Loucy (cell line): Measurements from ENCODE around the gene KLHL35.
"Not testable (repeated sequence)": the region's sequence is repeated elsewhere in the genome, so short reads cannot be mapped to it uniquely, and the experiment has no call there.

ENCODE experiments used
- H2AFZ ChIP-seq: fragments of 200-600 bp; sonication (generic); 2 replicates; pipeline ENCODE4 v1.6.0; 2016; ENCODE audit warnings: antibody characterized with exemption, mild to moderate bottlenecking, low read length, moderate library complexity
- H3F3A ChIP-seq: fragments of 200-600 bp; 2 replicates; pipeline ENCODE4 v1.6.0; 2016; ENCODE audit warnings: antibody characterized with exemption, low read depth, mild to moderate bottlenecking
- H3K27me3 ChIP-seq: fragments of 200-600 bp; sonication (generic); 2 replicates; pipeline ENCODE4 v1.6.1; 2014; ENCODE audit warnings: low read length, mild to moderate bottlenecking; ENCODE audit not compliant: insufficient read depth, poor library complexity, severe bottlenecking
- H3K36me3 ChIP-seq: fragments of 200-600 bp; sonication (generic); 2 replicates; pipeline ENCODE4 v1.6.1; 2016; ENCODE audit warnings: low read length; ENCODE audit not compliant: insufficient read depth
- H3K4me1 ChIP-seq: fragments of 200-600 bp; sonication (generic); 2 replicates; pipeline ENCODE4 v1.5.1; 2014; ENCODE audit warnings: low read length, mild to moderate bottlenecking; ENCODE audit not compliant: insufficient read depth, poor library complexity, severe bottlenecking
- H3K4me2 ChIP-seq: fragments of 200-600 bp; sonication (generic); 2 replicates; pipeline ENCODE4 v1.6.0; 2014; ENCODE audit warnings: antibody characterized with exemption, low read length, low read depth, mild to moderate bottlenecking; ENCODE audit not compliant: poor library complexity, severe bottlenecking
- H3K4me3 ChIP-seq: fragments of 200-600 bp; sonication (generic); 2 replicates; pipeline ENCODE4 v1.5.1; 2014; ENCODE audit warnings: low read length, mild to moderate bottlenecking, mixed read lengths; ENCODE audit not compliant: poor library complexity, severe bottlenecking
- H3K79me2 ChIP-seq: fragments of 200-600 bp; sonication (generic); 2 replicates; pipeline ENCODE4 v1.6.1; 2014; ENCODE audit warnings: low read length; ENCODE audit not compliant: insufficient read depth
- H3K9ac ChIP-seq: fragments of 200-600 bp; sonication (generic); 2 replicates; pipeline ENCODE4 v1.6.0; 2014; ENCODE audit warnings: mild to moderate bottlenecking, low read depth, low read length, moderate library complexity; ENCODE audit not compliant: poor library complexity, severe bottlenecking
- H3K9me2 ChIP-seq: fragments of 200-600 bp; sonication (generic); replicated peaks from 2 replicates; pipeline ENCODE4 v1.6.1; 2016; ENCODE audit warnings: low read depth, low read length, mixed read lengths
- H3K9me3 ChIP-seq: fragments of 200-600 bp; sonication (generic); 2 replicates; pipeline ENCODE4 v1.6.1; 2014; ENCODE audit warnings: mild to moderate bottlenecking, antibody characterized with exemption, low read length, low read depth; ENCODE audit not compliant: insufficient read depth
- H4K20me1 ChIP-seq: fragments of 200-600 bp; sonication (generic); 2 replicates; pipeline ENCODE4 v1.6.0; 2014; ENCODE audit warnings: antibody characterized with exemption, low read length, mild to moderate bottlenecking; ENCODE audit not compliant: insufficient read depth, poor library complexity, severe bottlenecking
- CTCF ChIP-seq: fragments of 200-600 bp; sonication (generic); conservative IDR thresholded peaks from 2 replicates; pipeline ENCODE4 v1.5.1; 2014; ENCODE audit warnings: mild to moderate bottlenecking, antibody characterized with exemption, low read length
- EZH2phosphoT487 ChIP-seq: fragments of 200-600 bp; IDR thresholded peaks from 2 replicates; pipeline ENCODE4 v1.6.1; 2018; ENCODE audit warnings: antibody characterized with exemption, mild to moderate bottlenecking, moderate library complexity, borderline replicate concordance

KLHL35 gene

GRCh38 chr11:75421035-75421602, 11.9 kb downstream of the KLHL35 start:
- Histone ChIP-seq H3K9ac (no peak overlapping the region), H3K9me3 (no peaks in the 10 kb centered on the region), H3F3A (no peaks in the 10 kb centered on the region), H3K9me2 (no peaks in the 10 kb centered on the region), H3K4me1 (no peaks in the 10 kb centered on the region), H3K4me2 (no peak overlapping the region), H3K27me3 (no peaks in the 10 kb centered on the region), H3K4me3 (no peak overlapping the region), H3K79me2 (no peaks in the 10 kb centered on the region), H2AFZ (no peak overlapping the region), H4K20me1 (no peaks in the 10 kb centered on the region), H3K36me3 (no peaks in the 10 kb centered on the region)
- TF ChIP-seq EZH2phosphoT487 (no peak), CTCF (no peak)

GRCh38 chr11:75420224-75421034, 12.6 kb downstream of the KLHL35 start:
- Histone ChIP-seq H3K36me3 (no peaks in the 10 kb centered on the region), H3K9ac (no peak overlapping the region), H3K4me1 (no peaks in the 10 kb centered on the region), H4K20me1 (no peaks in the 10 kb centered on the region), H3K4me2 (no peak overlapping the region), H3K9me3 (no peaks in the 10 kb centered on the region), H3K9me2 (no peaks in the 10 kb centered on the region), H3K79me2 (no peaks in the 10 kb centered on the region), H3K27me3 (no peaks in the 10 kb centered on the region), H3F3A (no peaks in the 10 kb centered on the region), H3K4me3 (no peak overlapping the region), H2AFZ (no peak overlapping the region)
- TF ChIP-seq CTCF, result no peak
- TF ChIP-seq EZH2phosphoT487, result no peak

- H3K4me1 ChIP-seq, result no peaks in the 10 kb centered on the region
- H3K79me2 ChIP-seq, result peaks cover 11% of the 10 kb centered on the region; the same call in 1 of the 2 replicates
- no peak overlapping the region for H3K4me3 ChIP-seq
- peaks cover 9% of the 10 kb centered on the region for H4K20me1 ChIP-seq
- H3K27me3 ChIP-seq, result no peaks in the 10 kb centered on the region
- no peak for TF ChIP-seq CTCF
- TF ChIP-seq EZH2phosphoT487, result no peak
- no peaks in the 10 kb centered on the region for H3K9me3 ChIP-seq
- H3K9me2 ChIP-seq, result no peaks in the 10 kb centered on the region
- H3K36me3 ChIP-seq, result peaks cover 24% of the 10 kb centered on the region; the same call in 1 of the 2 replicates
- no peak overlapping the region for H2AFZ ChIP-seq
- H3F3A ChIP-seq, result no peaks in the 10 kb centered on the region
- H3K9ac ChIP-seq, result no peak overlapping the region
- no peak overlapping the region for H3K4me2 ChIP-seq
Observed at GRCh38 chr11:75413864-75414263, 19.1 kb downstream of the KLHL35 start.

GRCh38 chr11:75413146-75413545, 19.9 kb downstream of the KLHL35 start:
- Histone ChIP-seq H4K20me1 (peaks cover 16% of the 10 kb centered on the region), H3K79me2 (peaks cover 19% of the 10 kb centered on the region), H3K36me3 (peaks cover 31% of the 10 kb centered on the region; the same call in 1 of the 2 replicates)
- H3K4me3 ChIP-seq, H3K4me2 ChIP-seq, H3K27me3 ChIP-seq, H3K9me3 ChIP-seq, H3K9me2 ChIP-seq, H3K4me1 ChIP-seq, H2AFZ ChIP-seq, H3F3A ChIP-seq, H3K9ac ChIP-seq: not testable (repeated sequence)

GRCh38 chr11:75409971-75410370, 23.0 kb downstream of the KLHL35 start:
- Histone ChIP-seq H3K36me3 (peaks cover 55% of the 10 kb centered on the region), H3K4me1 (peaks cover 17% of the 10 kb centered on the region), H4K20me1 (peaks cover 48% of the 10 kb centered on the region), H3K79me2 (peaks cover 48% of the 10 kb centered on the region), H3F3A (peaks cover 16% of the 10 kb centered on the region)
- H3K9me3 ChIP-seq, H2AFZ ChIP-seq, H3K9ac ChIP-seq, H3K27me3 ChIP-seq, H3K9me2 ChIP-seq, H3K4me2 ChIP-seq, H3K4me3 ChIP-seq: not testable (repeated sequence)
